ENCODE measurements around the gene CMTM4.

- TF ChIP-seq CTCF (IDR thresholded peaks at IDR 0.05; ENCODE audit: borderline replicate concordance, extremely low read depth, low read length, poor library complexity, severe bottlenecking) (no peak), EZH2 (IDR thresholded peaks at IDR 0.05; ENCODE audit: borderline replicate concordance, low read depth, low read length, severe bottlenecking) (no peak)
Observed at GRCh38 chr16:66587881-66588600, 108.5 kb downstream of the CMTM4 start.

All from DND-41 (cell line).